Stimulated activated naive CD4-positive, alpha-beta T cell treated with Interleukin-2 at 50 U/mL for 16 hours (primary cell): ENCODE results near the gene SPON1.
"Not testable (repeated sequence)": the region's sequence is repeated elsewhere in the genome, so short reads cannot be mapped to it uniquely, and the experiment has no call there.

ENCODE experiments used
- DNase-seq: peaks from one replicate; lab custom pipeline; 2025; lab: John Stamatoyannopoulos, UW

SPON1 gene

DNA sequence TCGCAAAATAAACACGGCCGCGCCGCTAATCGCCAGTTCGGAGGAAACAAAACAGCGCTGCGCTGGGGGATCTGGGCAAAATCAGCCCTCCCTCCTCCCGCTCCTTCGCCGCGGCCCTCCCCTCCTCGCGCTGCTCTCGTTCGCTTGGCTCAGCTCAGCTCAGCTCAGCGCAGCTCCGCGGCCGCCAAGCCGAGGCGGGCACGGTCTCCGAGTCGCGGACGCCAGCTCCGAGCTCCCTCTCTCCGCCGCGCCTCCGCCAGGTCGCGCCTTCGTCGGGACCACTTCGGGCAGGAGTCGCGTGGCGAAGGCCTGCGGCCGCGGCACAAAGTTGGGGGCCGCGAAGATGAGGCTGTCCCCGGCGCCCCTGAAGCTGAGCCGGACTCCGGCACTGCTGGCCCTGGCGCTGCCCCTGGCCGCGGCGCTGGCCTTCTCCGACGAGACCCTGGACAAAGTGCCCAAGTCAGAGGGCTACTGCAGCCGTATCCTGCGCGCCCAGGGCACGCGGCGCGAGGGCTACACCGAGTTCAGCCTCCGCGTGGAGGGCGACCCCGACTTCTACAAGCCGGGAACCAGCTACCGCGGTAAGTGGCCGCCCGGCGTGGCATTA lies at the start of gene SPON1:
SPON1 (plus strand) TSS at position 162 of the 607 bp plus-strand sequence; CDS start at position 344, 182 bp downstream.
- peak; percentile 20 for DNase-seq

DNA sequence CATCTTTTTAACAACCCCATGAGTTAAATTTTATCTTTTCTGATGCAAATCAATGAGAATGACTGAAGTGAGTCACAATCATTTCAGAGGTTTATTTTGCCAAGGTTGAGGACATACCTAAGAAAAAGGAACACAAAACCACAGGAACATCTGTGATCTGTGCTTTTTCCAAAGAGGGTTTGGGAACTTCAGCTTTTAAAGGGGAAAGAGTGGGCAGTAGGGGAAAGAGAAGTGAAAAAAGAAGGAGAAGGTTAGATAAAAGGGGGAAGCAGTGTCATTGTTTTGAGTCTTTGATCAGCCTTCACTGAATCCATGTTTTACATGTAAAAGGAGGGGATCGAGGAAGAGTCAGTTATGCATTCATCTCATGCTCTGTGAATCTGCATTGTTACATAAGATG lies 45.3 kb upstream of the SPON1 start:
- no peak for DNase-seq

DNA sequence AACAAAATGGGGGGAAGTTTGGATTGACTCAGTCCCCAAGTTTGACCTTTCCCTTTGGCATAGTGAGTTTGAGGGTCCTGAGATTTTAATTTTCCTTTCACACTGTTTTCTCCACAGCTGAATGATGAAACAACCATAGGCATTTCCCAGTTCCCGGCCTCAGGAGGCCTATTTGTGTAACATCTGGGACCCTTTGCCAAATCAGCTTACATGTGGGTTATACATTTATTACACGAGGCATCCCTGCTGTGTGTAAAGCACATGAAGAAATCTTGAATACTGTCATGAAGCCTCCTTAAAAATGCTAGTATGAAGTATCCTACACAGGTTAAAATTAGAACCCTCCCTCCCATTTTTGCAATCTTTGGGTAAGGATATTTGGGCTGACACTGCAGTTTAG lies 44.6 kb upstream of the SPON1 start:
- DNase-seq, result no peak

DNA sequence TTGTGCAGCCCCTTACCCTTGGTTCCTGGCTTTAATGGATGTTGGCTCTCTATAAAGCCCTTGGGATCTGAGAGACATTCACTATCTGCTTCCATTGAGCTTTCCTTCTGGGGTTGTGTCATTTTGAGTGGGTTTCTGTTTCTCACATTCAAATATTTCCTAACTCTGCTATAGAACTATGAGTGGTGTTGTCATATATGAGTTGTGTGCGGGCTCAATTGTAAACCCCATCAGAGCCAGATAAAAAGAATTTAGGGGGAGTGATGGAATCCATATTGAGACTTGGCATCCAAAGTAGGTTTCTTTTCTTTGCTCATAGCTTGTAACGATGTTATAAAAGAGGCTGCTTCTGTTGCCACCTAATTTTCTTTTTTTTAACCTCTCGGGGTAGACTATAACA lies 41.8 kb upstream of the SPON1 start:
- DNase-seq, result no peak

DNA sequence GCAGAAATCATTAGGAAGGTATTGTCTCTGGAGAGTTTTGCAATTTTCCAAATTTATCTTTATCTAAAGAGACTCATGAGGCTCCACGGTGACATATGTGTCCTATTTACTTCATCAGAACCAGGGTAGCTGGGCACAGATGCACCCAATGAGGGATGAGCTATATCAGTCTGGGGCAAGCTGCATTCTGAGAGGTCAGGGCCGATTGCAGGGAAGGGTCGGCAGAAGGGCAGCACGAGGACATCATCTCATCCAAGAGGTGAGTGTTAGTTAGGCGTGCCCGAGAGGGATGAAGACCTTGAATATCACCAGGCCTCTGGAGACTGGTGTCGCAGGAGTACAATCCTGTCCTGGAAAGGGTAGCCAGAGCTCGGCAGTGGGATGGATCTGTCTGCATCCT lies 41.0 kb upstream of the SPON1 start:
- DNase-seq, result no peak

DNA sequence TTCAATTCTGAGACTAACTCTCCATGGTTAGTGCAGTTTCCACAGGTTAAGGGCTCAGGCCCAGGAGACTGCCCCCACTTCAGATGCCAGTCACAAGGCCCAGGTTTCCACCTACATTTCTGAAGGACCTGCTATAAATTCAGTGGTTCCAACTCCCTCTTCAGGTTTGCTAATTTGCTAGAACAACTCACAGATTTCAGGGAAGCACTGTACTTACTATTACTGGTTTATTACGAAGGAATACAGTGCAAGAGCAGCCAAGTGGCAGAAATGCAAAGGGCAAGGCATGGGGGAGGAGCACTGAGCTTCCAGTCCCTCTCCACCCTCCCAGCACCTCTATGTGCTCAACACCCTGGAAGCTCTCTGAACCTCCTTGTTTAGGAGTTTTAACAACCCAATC lies 39.3 kb upstream of the SPON1 start:
- DNase-seq, result no peak

DNA sequence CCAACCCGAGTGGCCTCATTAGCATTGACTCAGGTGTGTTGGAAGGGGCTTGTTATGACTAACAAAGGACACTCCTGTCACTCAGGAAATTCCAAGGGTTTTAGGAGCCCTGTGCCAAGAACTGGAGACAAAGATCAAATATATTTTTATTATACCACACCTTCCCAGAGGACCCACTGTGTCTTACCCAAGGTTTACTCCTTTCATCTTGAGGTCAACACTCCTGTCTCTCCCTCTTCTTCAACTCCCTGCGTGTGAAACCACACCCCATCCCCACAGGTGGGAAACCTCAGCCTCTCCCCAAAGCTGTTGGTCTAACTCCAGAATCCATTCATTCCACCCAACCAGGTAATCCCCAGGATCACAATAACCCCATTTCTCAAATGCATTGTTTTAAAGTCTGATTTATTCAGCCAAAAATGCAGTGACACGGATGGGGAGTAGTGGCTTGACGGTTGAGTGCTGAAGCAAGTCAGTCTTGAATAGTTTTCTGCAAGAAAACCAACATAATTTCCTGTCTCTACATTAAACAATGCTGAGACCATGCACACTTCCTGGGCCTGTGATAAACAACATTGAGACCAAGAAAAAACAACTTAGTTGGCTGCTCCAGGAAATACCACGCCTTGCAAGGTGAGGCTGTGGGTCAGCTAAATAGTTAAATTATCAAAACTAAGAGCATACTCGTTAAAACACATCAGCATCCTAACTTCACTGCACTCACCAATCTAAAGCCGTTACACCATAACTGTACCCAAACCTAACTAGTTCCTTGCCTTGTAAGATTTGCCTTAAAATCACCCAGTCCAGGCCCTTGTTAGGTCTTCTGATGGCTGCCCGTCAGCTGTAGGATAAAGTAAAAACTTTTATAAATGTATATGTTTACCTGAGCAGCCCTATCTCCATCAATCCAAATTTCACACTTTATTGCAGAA lies 38.5 kb upstream of the SPON1 start:
- DNase-seq, result no peak

DNA sequence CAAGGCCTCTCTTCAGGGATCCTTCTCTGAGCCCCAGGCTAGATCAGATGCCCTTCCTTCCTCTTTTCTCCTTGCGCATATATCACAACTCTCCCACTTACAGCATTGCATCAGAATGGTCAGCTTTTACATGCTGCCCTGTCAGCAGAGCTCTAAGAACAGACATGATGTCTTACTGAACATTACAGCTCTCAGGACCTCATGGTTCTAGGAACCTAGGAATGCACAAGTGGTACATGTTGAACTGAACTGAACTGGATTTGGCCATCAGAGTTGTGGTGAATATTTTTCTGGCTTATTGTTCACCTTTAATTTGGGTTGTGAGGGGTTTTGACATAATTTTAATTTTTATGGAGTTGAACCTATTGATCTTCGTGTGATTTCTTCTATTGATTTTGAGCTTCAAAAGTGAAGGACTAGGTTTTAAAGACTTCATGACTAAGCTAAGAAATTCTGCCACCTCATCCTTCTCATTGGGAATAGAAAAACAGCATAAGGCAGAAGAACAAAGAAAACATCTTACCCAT lies 37.7 kb upstream of the SPON1 start:
- DNase-seq, result no peak

DNA sequence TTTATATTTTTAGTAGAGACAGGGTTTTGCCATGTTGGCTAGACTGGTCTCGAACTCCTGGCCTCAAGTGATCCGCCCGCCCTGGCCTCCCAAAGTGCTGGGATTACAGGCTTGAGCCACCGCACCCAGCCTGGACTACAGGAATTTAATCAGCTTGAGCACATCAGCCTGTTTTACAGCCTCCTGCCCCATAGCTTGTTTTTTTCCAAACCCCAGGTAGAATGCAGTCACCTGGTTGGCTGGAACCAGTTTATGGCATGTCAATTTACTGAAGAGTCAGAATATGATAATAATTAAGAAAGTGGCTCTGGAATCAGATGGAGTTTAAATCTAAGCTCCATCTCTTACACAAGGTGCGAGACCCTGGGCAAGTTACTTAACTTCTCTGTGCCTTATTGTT lies 36.2 kb upstream of the SPON1 start:
- not testable (repeated sequence) for DNase-seq

DNA sequence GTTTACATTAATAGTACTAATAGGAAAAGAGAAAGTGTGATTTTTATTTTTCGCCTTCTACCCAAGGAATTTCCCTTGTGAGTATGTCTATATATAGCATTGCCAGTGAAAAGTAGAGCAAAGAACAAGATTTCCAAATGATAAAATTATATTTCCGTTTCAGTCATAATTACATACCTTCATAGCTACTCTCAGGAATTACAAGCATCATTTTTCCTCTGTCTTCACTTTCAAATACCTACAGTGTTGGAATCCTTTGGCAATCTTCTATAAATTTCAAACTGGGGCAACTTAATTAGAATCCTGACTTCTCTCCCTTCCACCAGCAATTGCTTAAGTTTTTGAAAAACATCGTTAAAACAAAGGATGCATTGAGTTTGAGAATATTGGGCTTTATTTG lies 35.5 kb upstream of the SPON1 start:
- DNase-seq, result no peak

DNA sequence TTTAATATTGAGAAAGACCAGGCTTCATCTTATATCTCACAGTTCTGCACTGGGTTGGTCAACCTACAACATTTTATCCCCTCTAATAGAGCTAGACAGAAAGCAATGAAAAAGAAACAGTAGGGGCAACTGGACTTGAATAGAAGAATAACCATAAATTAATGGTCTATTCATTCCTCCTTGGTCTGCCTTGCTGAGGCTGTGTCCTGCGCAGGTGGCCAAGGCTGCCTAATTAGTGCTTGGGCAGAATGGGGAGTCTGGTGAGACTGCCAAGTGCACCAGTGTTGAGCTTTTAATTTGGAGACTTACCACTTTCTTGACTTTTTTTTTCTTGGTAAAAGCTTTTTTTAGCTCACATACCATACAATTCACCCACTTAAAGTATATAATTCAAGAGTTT lies 35.0 kb upstream of the SPON1 start:
- no peak for DNase-seq

DNA sequence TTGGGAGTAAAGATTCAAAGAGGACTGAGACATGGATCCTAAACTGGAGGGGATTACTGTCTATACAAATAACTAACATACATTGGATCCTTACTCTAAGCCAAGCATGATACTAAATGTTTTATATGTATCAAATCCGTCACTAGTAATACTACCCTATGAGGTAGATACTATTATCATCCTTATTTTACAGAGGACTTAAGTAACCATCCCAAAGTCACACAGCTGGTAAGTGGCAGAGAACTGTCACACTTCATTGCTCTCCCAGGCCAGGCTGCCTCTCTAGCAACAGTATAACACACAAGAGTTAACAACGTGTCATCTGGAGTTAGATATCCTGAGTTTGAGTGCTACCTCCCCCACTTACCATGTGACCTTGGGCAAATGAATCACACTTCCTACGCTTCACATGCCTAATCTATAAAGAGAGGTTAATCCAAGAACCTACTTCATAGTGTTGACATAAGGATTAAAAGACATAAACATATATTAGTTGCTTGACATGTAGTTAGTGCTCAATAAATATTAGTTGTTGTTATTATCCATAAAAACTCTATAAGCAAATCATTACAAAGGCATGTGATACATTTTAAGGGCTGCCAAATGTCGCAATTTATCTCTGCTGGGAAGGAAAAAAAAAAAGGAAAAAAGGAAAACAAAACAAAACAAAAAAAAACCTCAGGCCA lies 33.8 kb upstream of the SPON1 start:
- no peak for DNase-seq

DNA sequence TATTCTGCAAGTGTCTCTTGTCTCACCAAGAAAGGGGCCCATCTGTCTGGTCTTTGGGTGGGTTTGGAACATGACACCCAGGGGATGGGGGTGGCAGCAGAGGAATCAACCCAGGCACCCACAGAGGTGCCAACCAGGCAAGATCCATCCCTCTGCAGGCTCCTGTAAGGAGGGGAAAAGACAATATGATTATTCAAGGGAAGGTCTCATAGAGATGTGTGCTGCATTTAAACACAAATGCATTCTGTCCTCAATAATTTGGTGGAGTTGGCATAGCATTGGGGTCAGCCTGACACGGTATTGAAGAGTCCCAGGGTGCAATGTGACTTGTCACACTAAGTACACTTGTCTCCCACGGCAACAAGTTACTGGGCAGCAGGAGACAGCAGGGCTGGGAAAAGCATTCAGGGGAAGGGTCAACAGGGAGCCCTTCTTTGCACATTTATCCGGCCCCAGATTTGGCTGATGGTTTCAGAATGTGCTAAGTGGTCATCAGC lies 33.1 kb upstream of the SPON1 start:
- no peak for DNase-seq

DNA sequence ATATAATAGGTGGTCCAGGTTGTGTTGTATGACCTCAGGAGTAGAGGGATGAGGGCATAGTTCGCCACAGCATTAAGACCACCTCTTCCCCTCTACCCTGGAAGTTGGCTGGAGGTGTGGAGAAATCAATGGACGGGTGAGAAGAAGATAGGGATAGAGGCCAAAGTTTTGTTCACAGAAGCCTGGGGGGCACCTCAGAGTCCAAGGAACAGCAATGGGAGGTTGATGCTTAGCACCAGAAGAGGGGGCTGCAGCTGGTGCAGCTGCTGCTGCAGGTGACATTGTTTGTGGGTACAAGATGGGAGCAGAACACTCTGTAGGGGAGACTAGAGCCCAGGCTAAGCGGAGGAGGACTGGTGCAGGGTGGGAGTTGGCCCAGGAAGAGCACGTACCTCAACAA lies 31.2 kb upstream of the SPON1 start:
- no peak for DNase-seq

DNA sequence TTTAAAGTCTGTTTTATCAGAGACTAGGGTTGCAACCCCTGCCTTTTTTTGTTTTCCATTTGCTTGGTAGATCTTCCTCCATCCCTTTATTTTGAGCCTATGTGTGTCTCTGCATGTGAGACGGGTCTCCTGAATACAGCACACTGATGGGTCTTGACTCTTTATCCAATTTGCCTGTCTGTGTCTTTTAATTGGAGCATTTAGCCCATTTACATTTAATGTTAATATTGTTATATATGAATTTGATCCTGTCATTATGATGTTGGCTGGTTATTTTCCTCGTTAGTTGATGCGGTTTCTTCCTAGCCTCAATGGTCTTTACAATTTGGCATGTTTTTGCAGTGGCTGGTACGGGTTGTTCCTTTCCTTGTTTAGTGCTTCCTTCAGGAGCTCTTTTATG lies 25.4 kb upstream of the SPON1 start:
- not testable (repeated sequence) for DNase-seq

DNA sequence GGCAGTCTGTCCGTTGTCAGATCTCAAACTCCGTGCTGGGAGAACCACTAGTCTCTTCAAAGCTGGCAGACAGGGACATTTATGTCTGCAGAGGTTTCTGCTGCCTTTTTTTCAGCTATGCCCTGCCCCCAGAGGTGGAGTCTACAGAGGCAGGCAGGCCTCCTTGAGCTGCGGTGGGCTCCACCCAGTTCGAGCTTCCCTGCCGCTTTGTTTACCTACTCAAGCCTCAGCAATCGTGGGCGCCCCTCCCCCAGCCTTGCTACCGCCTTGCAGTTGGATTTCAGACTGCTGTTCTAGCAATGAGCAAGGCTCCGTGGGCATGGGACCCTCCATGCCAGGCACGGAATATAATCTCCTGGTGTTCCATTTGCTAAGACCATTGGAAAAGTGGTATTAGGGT lies 23.7 kb upstream of the SPON1 start:
- DNase-seq, result not testable (repeated sequence)

DNA sequence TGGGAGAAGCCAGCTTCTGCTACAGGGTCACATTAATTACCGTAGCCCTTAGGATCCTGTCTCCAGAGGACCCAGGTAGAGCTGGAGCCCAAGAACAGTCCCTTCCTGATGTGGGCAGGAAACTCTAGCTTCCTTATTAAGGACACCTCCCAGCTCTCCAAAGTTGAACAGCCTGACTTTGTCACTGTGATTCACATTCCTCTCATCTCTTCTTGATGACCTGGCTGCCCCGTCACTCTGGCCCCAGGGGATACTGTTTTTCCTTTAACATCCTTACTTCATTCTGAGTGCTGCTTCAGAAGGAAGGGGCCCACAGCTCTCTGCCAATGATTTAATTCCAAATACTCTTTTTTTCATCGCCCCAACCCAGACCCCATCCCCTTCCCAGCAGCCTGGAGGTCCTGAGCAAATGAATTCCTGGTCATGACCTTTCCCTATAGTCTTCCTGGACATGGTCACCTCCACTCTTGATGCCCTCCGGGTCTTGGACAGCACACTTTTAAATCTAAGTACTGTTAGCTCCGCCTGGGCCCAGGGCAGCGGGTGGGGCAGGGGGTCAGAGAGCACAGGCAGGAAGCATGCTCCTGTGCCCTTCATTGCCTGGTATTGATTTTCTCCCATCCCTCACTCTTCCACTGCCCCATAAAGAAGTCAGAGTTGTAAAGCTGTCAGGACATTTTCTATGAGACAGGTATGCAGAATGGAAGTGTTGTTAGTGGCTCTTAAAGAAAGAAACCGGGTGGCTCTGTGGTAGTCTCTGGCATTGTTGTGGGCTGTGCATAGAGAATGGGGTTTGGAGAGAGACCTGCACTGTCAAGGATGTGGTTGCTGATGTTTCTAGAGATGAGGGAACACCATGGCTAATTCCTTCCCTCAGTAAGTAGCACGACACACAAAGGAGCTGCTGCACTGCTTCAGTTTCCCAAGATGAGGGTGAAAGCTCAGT lies 22.3 kb upstream of the SPON1 start:
- DNase-seq, result no peak

DNA sequence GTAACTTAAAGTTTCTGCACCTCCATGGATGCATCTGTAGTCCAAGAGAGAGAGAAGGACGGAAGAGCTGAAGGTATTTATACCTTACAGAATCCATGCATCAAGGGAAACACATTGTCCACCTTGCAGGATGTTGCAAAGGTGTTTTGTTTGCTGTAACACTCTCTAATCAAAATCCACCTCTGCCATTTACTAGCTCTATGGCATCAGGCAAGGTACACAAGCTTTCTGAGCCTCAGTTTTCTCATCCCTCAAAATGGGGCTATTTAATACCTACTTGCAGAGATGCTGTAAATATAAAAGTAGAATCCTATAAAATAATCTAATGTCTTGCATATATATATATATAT lies 21.6 kb upstream of the SPON1 start:
- DNase-seq, result no peak

DNA sequence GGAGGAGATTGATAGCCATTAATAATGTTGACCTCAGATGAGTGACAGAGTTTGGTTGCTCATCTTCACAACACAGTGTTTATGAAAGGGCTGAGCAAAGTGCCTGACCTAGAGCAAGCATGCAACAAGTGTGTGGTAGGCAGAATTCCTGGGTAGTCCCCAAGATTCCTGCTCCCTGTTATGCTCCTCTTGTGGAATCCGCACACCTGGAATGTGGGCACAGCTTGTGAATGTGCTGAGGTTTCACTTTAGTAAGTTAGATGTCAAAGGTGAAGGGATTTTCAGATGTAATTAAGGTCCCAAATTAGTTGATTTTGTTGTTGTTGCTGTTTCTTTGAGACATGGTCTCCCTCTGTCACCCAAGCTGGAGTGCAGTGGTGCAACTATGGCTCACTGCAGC lies 20.7 kb upstream of the SPON1 start:
- no peak for DNase-seq

DNA sequence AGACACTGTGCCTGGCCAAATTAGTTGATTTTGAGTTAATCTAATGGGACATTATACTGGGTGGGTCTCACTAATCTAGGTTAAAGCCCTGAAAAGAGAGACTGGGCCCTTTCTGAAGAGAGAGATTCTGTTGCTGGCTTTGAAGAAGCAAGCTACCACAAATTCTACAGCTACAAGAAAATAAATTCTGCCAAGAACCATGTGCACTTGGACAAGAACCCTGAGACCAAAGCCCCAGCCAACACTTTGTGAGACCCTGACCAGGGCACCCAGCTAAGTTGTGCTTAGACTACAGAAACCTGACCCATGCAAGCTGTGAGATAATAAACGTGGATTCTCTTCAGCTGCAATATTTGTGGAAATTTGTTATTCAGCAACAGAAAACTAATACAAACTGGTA lies 20.1 kb upstream of the SPON1 start:
- DNase-seq, result no peak

DNA sequence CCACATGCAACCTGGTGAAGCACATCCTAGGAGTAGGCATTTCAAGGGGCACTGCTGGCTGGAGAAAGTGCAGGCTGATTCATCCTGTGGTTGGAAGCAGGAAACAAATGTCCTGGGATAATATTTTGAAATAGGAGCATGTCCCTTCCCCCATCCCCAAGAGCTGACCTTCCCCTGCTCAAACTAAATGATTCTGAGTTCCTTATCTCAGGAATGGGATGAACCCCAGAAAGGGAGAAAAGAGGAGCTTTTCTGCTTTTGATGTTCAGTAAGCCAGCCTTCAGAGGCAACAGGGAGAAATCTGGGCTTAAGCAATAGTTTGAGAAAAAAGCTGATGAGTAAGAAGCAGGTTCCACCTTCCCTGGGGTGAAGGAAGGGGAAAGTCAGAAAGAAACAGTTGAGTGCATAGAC lies 19.5 kb upstream of the SPON1 start:
- DNase-seq, result no peak

DNA sequence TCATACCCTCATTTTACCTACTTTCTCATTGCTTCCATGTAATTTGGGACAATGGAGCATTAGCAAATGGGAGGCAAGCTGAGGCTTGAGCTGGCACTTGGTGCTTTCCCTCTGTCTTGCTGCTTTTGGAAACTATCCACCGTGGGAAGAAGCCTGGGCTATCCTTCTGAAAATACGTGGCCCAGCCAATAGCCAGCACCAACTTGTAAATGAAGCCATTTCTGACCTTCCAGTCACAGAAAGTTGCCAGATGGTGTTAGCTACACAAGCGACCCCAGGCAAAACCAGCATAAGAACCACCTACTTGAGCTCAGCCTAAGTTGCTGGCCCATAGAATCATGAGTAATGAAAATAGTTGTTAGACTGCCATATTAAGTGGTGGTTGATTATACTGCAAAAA lies 18.5 kb upstream of the SPON1 start:
- DNase-seq, result no peak
